Progenitor cell of endocrine pancreas (in vitro differentiated cells): ENCODE measurements around the gene AOC3. TPM values are rescaled to one million over a fixed set of nuclear protein-coding genes. Genes with fewer than 3 reads are reported as not detected.

Experiments used
- DNase-seq: peaks from one replicate; pipeline ENCODE4 v3.0.0; 2021; ENCODE audit warnings: low spot score; ENCODE audit not compliant: unreplicated experiment
- H3K27ac Mint-ChIP-seq: 2 replicates; pipeline ENCODE4 v1.8.0; 2021; ENCODE audit warnings: mild to moderate bottlenecking, moderate library complexity, mixed read lengths
- H3K27me3 Mint-ChIP-seq: 2 replicates; pipeline ENCODE4 v1.8.0; 2021; ENCODE audit warnings: mixed read lengths
- H3K36me3 Mint-ChIP-seq: 2 replicates; pipeline ENCODE4 v1.8.0; 2022; ENCODE audit warnings: mixed read lengths; ENCODE audit not compliant: insufficient read depth
- H3K4me1 Mint-ChIP-seq: 2 replicates; pipeline ENCODE4 v1.8.0; 2021; ENCODE audit warnings: low read depth, mixed read lengths
- H3K4me3 Mint-ChIP-seq: 2 replicates; pipeline ENCODE4 v1.8.0; 2021; ENCODE audit warnings: low read depth, mild to moderate bottlenecking, moderate library complexity, mixed read lengths
- H3K9me3 Mint-ChIP-seq: 2 replicates; pipeline ENCODE4 v1.8.0; 2021; ENCODE audit warnings: low read depth, mixed read lengths
- microRNA-seq: library from miRNA; unstranded; fragments of <30 nt; microRNA quantifications from one replicate; pipeline ENCODE4 v1.1.0, GENCODE V29; 2020; ENCODE audit warnings: borderline number of aligned reads; ENCODE audit not compliant: unreplicated experiment
- total RNA-seq: library from RNA; stranded (reverse); gene quantifications from 2 replicates; pipeline ENCODE4 v1.2.1, GENCODE V29; 2021
- TF ChIP-seq, protein P1 (sequence below): fragments of 200-600 bp; sonication (generic); IDR thresholded peaks from one replicate; pipeline ENCODE4 v1.5.0; 2021; ENCODE audit warnings: antibody characterized with exemption, mild to moderate bottlenecking; ENCODE audit not compliant: unreplicated experiment

AOC3 gene
- total RNA-seq, 1 donor from 2014 or later = 1.2 TPM

DNA sequence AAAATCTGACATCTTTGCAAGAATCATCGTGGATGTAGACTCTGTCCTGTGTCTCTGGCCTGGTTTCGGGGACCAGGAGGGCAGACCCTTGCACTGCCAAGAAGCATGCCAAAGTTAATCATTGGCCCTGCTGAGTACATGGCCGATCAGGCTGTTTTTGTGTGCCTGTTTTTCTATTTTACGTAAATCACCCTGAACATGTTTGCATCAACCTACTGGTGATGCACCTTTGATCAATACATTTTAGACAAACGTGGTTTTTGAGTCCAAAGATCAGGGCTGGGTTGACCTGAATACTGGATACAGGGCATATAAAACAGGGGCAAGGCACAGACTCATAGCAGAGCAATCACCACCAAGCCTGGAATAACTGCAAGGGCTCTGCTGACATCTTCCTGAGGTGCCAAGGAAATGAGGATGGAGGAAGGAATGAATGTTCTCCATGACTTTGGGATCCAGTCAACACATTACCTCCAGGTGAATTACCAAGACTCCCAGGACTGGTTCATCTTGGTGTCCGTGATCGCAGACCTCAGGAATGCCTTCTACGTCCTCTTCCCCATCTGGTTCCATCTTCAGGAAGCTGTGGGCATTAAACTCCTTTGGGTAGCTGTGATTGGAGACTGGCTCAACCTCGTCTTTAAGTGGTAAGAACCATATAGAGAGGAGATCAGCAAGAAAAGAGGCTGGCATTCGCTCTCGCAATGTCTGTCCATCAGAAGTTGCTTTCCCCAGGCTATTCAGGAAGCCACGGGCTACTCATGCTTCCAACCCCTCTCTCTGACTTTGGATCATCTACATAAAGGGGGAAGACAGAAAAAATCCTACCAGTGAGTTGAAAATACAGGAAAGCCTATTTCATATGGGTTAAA lies 49.7 kb downstream of the AOC3 start, which contains the start of gene G6PC1:
Gene G6PC1, plus strand, starts transcription at position 340 of the 872 bp plus-strand sequence. Its CDS starts 78 bp downstream, at position 418.
- Mint-ChIP-seq H3K4me1 (no peaks in the 10 kb centered on the region), H3K36me3 (no peaks in the 10 kb centered on the region), H3K4me3 (no peak within 1 kb of the TSS), H3K27ac (no peak within 1 kb of the TSS), H3K9me3 (no peaks in the 10 kb centered on the region), H3K27me3 (peaks cover 4% of the 10 kb centered on the region)
- no peak for DNase-seq
- TF ChIP-seq, protein P1, sequence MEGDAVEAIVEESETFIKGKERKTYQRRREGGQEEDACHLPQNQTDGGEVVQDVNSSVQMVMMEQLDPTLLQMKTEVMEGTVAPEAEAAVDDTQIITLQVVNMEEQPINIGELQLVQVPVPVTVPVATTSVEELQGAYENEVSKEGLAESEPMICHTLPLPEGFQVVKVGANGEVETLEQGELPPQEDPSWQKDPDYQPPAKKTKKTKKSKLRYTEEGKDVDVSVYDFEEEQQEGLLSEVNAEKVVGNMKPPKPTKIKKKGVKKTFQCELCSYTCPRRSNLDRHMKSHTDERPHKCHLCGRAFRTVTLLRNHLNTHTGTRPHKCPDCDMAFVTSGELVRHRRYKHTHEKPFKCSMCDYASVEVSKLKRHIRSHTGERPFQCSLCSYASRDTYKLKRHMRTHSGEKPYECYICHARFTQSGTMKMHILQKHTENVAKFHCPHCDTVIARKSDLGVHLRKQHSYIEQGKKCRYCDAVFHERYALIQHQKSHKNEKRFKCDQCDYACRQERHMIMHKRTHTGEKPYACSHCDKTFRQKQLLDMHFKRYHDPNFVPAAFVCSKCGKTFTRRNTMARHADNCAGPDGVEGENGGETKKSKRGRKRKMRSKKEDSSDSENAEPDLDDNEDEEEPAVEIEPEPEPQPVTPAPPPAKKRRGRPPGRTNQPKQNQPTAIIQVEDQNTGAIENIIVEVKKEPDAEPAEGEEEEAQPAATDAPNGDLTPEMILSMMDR = no peak

DNA sequence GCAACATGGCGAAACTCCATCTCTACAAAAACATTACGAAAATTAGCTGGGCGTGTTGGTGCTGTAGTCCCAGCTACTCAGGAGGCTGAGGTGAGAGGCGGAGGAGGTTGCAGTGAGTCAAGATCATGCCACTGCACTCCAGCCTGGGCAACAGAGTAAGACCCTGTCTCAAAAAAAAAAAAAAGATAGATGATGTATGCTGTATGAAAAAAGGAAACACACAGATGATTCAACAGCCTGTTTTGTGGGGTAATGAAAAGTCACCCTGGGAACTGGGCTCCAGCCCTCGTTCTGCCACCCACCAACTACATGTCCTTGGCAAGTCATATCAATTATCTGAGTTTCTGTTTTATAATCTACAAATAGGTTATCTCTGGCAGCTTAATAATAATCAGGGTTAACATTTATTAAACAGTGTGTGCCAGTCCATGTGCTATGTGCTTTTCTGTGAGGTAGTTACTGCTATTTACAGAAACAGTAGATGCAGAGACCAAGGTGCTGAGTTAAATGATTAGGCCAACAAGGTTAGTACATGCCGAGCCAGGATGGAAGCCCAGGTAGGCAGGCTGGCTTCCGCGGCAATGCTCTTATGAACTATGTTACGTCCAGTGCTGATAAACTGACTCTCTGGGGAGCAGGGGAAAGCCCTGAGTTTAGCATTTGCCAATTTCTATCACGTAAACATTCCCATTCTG lies 50.7 kb downstream of the AOC3 start:
- no peak for DNase-seq
- Mint-ChIP-seq H3K4me1 (no peaks in the 10 kb centered on the region), H3K27me3 (peaks cover 5% of the 10 kb centered on the region), H3K36me3 (no peaks in the 10 kb centered on the region), H3K9me3 (no peaks in the 10 kb centered on the region), H3K4me3 (no peak overlapping the region), H3K27ac (no peak overlapping the region)
- TF ChIP-seq, protein P1 = no peak

DNA sequence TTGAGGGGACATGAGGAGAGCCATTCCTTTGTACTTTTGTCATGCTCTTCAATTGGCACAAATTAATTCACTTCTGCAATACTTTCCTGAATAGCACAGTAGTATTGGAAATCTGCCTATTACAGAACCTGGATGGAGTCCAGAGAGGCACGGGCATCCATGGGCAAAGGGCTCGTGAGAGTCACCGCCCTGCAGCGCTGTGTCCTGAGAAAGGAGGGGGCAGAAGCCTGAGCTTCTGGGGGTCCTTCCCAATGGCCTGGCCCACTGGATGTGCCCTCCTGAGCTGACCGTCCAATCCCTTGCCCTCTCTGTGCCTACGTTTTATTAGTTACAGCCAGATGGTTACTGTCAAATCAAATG lies 53.1 kb downstream of the AOC3 start:
- no peak for DNase-seq

DNA sequence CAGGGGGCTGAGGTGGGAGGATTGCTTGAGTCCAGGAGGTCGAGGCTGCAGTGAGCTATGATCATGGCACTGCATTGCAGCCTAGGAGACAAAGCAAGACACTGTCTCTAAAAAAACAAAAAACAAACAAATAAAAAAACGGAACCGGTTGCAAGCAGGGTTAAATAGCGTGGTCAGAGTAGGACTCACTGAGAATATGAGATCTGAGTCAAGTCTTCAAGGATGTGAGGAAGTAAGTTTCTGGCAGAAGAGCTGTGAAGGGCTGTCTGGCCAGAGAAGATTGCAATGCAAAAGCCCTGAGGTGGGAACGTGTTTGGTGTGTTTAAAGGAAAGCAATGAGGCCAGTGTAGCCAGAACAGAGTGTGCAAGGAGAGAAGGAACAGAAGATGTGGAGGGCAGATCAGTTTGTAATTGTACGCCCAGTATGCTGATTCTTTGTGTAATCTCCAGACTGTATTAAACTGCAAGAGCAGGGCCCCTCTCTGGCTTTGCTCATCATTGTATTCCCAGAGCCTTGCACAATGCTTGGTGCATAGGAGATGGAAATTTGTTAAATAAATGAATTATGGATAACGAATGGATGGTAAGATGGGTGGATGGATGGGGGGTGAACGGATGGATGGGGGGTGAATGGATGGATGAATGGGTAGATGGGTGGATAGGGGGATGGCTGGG lies 55.9 kb downstream of the AOC3 start:
- Mint-ChIP-seq H3K27ac (no peak overlapping the region), H3K36me3 (no peaks in the 10 kb centered on the region), H3K4me3 (no peak overlapping the region), H3K4me1 (peaks cover 3% of the 10 kb centered on the region), H3K27me3 (peaks cover 12% of the 10 kb centered on the region), H3K9me3 (no peaks in the 10 kb centered on the region)
- no peak for DNase-seq
- TF ChIP-seq, protein P1 = no peak

More for the DNA sequence above, 53.1 kb downstream of the AOC3 start:
- Mint-ChIP-seq H3K4me1 (peaks cover under 1% of the 10 kb centered on the region), H3K4me3 (no peak overlapping the region), H3K9me3 (no peaks in the 10 kb centered on the region), H3K36me3 (no peaks in the 10 kb centered on the region), H3K27me3 (peaks cover 8% of the 10 kb centered on the region), H3K27ac (no peak overlapping the region)
- TF ChIP-seq, protein P1 = no peak

Small RNAs within 50 kb of the gene (microRNA-seq; reads per million reads assigned to microRNA genes)
- 2.4 reads per million for gene MIR6781

Other genes with a start within 250 kb of the AOC3 start
- 66.2 and 80.5 TPM in 2 replicates for gene RETREG3, start 241.8 kb upstream of the AOC3 start, total RNA-seq
- 53.8 and 53.9 TPM in 2 replicates for gene TUBG1, start 241.5 kb upstream of the AOC3 start, total RNA-seq
- gene TUBG2, start 191.9 kb upstream of the AOC3 start, total RNA-seq = 26.9 and 31.3 TPM in 2 replicates
- 14.1 and 16.2 TPM in 2 replicates for gene PLEKHH3, start 174.2 kb upstream of the AOC3 start, total RNA-seq
- gene CCR10, start 169.4 kb upstream of the AOC3 start, total RNA-seq = 0.49 and 1.1 TPM in 2 replicates
- gene CNTNAP1, start 168.7 kb upstream of the AOC3 start, total RNA-seq = 2.3 and 2.5 TPM in 2 replicates
- 31.4 and 31.9 TPM in 2 replicates for gene EZH1, start 106.2 kb upstream of the AOC3 start, total RNA-seq
- 4.3 and 4.4 TPM in 2 replicates for gene RAMP2, start 90.0 kb upstream of the AOC3 start, total RNA-seq
- gene VPS25, start 77.8 kb upstream of the AOC3 start, total RNA-seq = 76.5 and 81.3 TPM in 2 replicates
- gene WNK4, start 70.6 kb upstream of the AOC3 start, total RNA-seq = 5.8 and 6.3 TPM in 2 replicates
- gene COA3, start 52.5 kb upstream of the AOC3 start, total RNA-seq = 84.9 and 85.4 TPM in 2 replicates
- not detected in 2 replicates for gene CNTD1, start 52.3 kb upstream of the AOC3 start, total RNA-seq
- 63.4 and 67.1 TPM in 2 replicates for gene BECN1, start 26.9 kb upstream of the AOC3 start, total RNA-seq
- 121 and 129 TPM in 2 replicates for gene PSME3, start 17.8 kb upstream of the AOC3 start, total RNA-seq
- gene AOC2, start 6.6 kb upstream of the AOC3 start, total RNA-seq = 4.1 and 4.3 TPM in 2 replicates
- gene G6PC1, start 49.6 kb downstream of the AOC3 start, total RNA-seq = not detected in 2 replicates
- gene AARSD1, start 113.3 kb downstream of the AOC3 start, total RNA-seq = 59.3 and 69.8 TPM in 2 replicates
- gene PTGES3L, start 128.9 kb downstream of the AOC3 start, total RNA-seq = 5.6 and 6.5 TPM in 2 replicates
- gene RUNDC1, start 129.4 kb downstream of the AOC3 start, total RNA-seq = 21.0 and 22.6 TPM in 2 replicates
- gene RPL27, start 147.2 kb downstream of the AOC3 start, total RNA-seq = 862 and 881 TPM in 2 replicates
- 1.2 and 1.6 TPM in 2 replicates for gene IFI35, start 155.6 kb downstream of the AOC3 start, total RNA-seq
- gene VAT1, start 171.2 kb downstream of the AOC3 start, total RNA-seq = 201 and 202 TPM in 2 replicates
- 12.4 and 14.6 TPM in 2 replicates for gene RND2, start 174.0 kb downstream of the AOC3 start, total RNA-seq